DOHH2 (cell line): ENCODE measurements around the gene PPM1F.

Experiments
- CTCF ChIP-seq: fragments of 200-600 bp; sonication (generic); IDR thresholded peaks from one replicate; pipeline ENCODE4 v1.5.1; 2014; ENCODE audit warnings: antibody characterized with exemption, mild to moderate bottlenecking, low read depth, low read length; ENCODE audit not compliant: poor library complexity, severe bottlenecking
- EZH2phosphoT487 ChIP-seq: fragments of 200-600 bp; sonication (generic); IDR thresholded peaks from 2 replicates; pipeline ENCODE4 v1.6.1; 2017; ENCODE audit warnings: borderline replicate concordance, mild to moderate bottlenecking, antibody characterized with exemption, low read length, moderate library complexity, mixed read lengths

GRCh38 chr22:21971858-21972275, 19.2 kb upstream of the PPM1F start:
- TF ChIP-seq CTCF = no peak
- no peak for TF ChIP-seq EZH2phosphoT487
